Measurements from ENCODE around the gene MAK. TPM values are rescaled to one million over a fixed set of nuclear protein-coding genes. Genes with fewer than 3 reads are reported as not detected.

Gene MAK
- total RNA-seq, 1 donor, result under 0.01 TPM

GRCh38 chr6:10720265-10720959 is 117.9 kb downstream of the MAK start:
- H3K79me2 ChIP-seq (ENCODE audit: insufficient read depth, low read length), result peaks cover 25% of the 10 kb centered on the region
- peak overlapping the region; percentile 71 for H3K4me2 ChIP-seq (ENCODE audit: insufficient read depth, low read length)
- H3K36me3 ChIP-seq (ENCODE audit: insufficient read depth, low read length), result peaks cover 9% of the 10 kb centered on the region
- peak overlapping the region; percentile 73 for H2AFZ ChIP-seq (ENCODE audit: low read length)
- peak overlapping the region; percentile 72 for H3K4me3 ChIP-seq (ENCODE audit: insufficient read depth, low read length)
- H3K27ac ChIP-seq (ENCODE audit: low read depth, low read length), result no peak overlapping the region
- H4K20me1 ChIP-seq (ENCODE audit: insufficient read depth, low read length), result no peaks in the 10 kb centered on the region
- peaks cover 15% of the 10 kb centered on the region for H3K4me1 ChIP-seq (ENCODE audit: insufficient read depth, low read length)
- no peak for DNase-seq (ENCODE audit: insufficient read length, low spot score, missing footprints)
- no peaks in the 10 kb centered on the region for H3K9me3 ChIP-seq (ENCODE audit: low read depth, low read length)
- no peak for TF ChIP-seq CTCF (IDR thresholded peaks at IDR 0.05; ENCODE audit: extremely low read depth, low read depth, low read length)
- H3K27me3 ChIP-seq (ENCODE audit: insufficient read depth, low read length), result no peaks in the 10 kb centered on the region

- peaks cover 20% of the 10 kb centered on the region for H3K79me2 ChIP-seq (ENCODE audit: insufficient read depth, low read length)
- DNase-seq (ENCODE audit: insufficient read length, low spot score, missing footprints), result no peak
- peaks cover 15% of the 10 kb centered on the region for H3K4me1 ChIP-seq (ENCODE audit: insufficient read depth, low read length)
- peak overlapping the region; percentile 71 for H3K4me2 ChIP-seq (ENCODE audit: insufficient read depth, low read length)
- no peak overlapping the region for H3K27ac ChIP-seq (ENCODE audit: low read depth, low read length)
- H3K27me3 ChIP-seq (ENCODE audit: insufficient read depth, low read length), result no peaks in the 10 kb centered on the region
- no peaks in the 10 kb centered on the region for H4K20me1 ChIP-seq (ENCODE audit: insufficient read depth, low read length)
- H3K36me3 ChIP-seq (ENCODE audit: insufficient read depth, low read length), result peaks cover 4% of the 10 kb centered on the region
- H3K9me3 ChIP-seq (ENCODE audit: low read depth, low read length), result no peaks in the 10 kb centered on the region
- H3K4me3 ChIP-seq (ENCODE audit: insufficient read depth, low read length), result peak overlapping the region; percentile 72
- TF ChIP-seq CTCF (IDR thresholded peaks at IDR 0.05; ENCODE audit: extremely low read depth, low read depth, low read length), result no peak
- peak overlapping the region; percentile 73 for H2AFZ ChIP-seq (ENCODE audit: low read length)
These were observed 118.4 kb downstream of the MAK start for GRCh38 chr6:10719964-10720264.

GRCh38 chr6:10719296-10719963 is 118.9 kb downstream of the MAK start:
- Histone ChIP-seq H3K27ac (ENCODE audit: low read depth, low read length) (no peak overlapping the region), H3K4me3 (ENCODE audit: insufficient read depth, low read length) (peak overlapping the region; percentile 72), H3K9me3 (ENCODE audit: low read depth, low read length) (no peaks in the 10 kb centered on the region), H3K36me3 (ENCODE audit: insufficient read depth, low read length) (no peaks in the 10 kb centered on the region), H3K79me2 (ENCODE audit: insufficient read depth, low read length) (peaks cover 15% of the 10 kb centered on the region), H2AFZ (ENCODE audit: low read length) (no peak overlapping the region), H3K4me2 (ENCODE audit: insufficient read depth, low read length) (peak overlapping the region; percentile 71), H3K27me3 (ENCODE audit: insufficient read depth, low read length) (no peaks in the 10 kb centered on the region), H4K20me1 (ENCODE audit: insufficient read depth, low read length) (no peaks in the 10 kb centered on the region), H3K4me1 (ENCODE audit: insufficient read depth, low read length) (peaks cover 15% of the 10 kb centered on the region)
- no peak for DNase-seq (ENCODE audit: insufficient read length, low spot score, missing footprints)
- no peak for TF ChIP-seq CTCF (IDR thresholded peaks at IDR 0.05; ENCODE audit: extremely low read depth, low read depth, low read length)

GRCh38 chr6:10713962-10714361 is 124.4 kb downstream of the MAK start:
- H3K27ac ChIP-seq (ENCODE audit: low read depth, low read length), result no peak overlapping the region
- DNase-seq (ENCODE audit: insufficient read length, low spot score, missing footprints), result no peak
- no peaks in the 10 kb centered on the region for H4K20me1 ChIP-seq (ENCODE audit: insufficient read depth, low read length)
- peaks cover 3% of the 10 kb centered on the region for H3K36me3 ChIP-seq (ENCODE audit: insufficient read depth, low read length)
- no peaks in the 10 kb centered on the region for H3K4me1 ChIP-seq (ENCODE audit: insufficient read depth, low read length)
- no peak overlapping the region for H3K4me3 ChIP-seq (ENCODE audit: insufficient read depth, low read length)
- TF ChIP-seq CTCF (IDR thresholded peaks at IDR 0.05; ENCODE audit: extremely low read depth, low read depth, low read length), result no peak
- no peak overlapping the region for H3K4me2 ChIP-seq (ENCODE audit: insufficient read depth, low read length)
- H3K9me3 ChIP-seq (ENCODE audit: low read depth, low read length), result no peaks in the 10 kb centered on the region
- no peaks in the 10 kb centered on the region for H3K27me3 ChIP-seq (ENCODE audit: insufficient read depth, low read length)
- no peaks in the 10 kb centered on the region for H3K79me2 ChIP-seq (ENCODE audit: insufficient read depth, low read length)
- H2AFZ ChIP-seq (ENCODE audit: low read length), result no peak overlapping the region
